NCI-H524 (cell line): ENCODE data around the gene NTPCR.

ENCODE experiments used
- DNase-seq, 2 experiments: peaks; one replicate each; lab custom pipeline; 2025; lab: John Stamatoyannopoulos, UW

NTPCR gene

GRCh38 chr1:232962761-232963745 is 12.6 kb downstream of the NTPCR start:
- DNase-seq, result no peak

- no peak for DNase-seq
Observed at GRCh38 chr1:232964601-232965000, 14.2 kb downstream of the NTPCR start.

- DNase-seq, result peak; percentile 57 to 83
Observed at GRCh38 chr1:232965124-232965911, 14.9 kb downstream of the NTPCR start.

- peak; percentile 66 to 78 for DNase-seq
Observed at GRCh38 chr1:232965912-232966217, 15.5 kb downstream of the NTPCR start.

- DNase-seq, result peak in 1 of 2 experiments; percentile 35
Observed at GRCh38 chr1:232966663-232967062, 16.3 kb downstream of the NTPCR start.

- DNase-seq, result peak in 1 of 2 experiments; percentile 13
Observed at GRCh38 chr1:232968391-232968790, 18.0 kb downstream of the NTPCR start.

- no peak for DNase-seq
Observed at GRCh38 chr1:232968965-232969364, 18.6 kb downstream of the NTPCR start.

- no peak for DNase-seq
Observed at GRCh38 chr1:232969799-232970198, 19.4 kb downstream of the NTPCR start.

GRCh38 chr1:232970508-232970907 is 20.1 kb downstream of the NTPCR start:
- no peak for DNase-seq

GRCh38 chr1:232973652-232974611 is 23.5 kb downstream of the NTPCR start:
- DNase-seq, result no peak

GRCh38 chr1:232974971-232975370 is 24.6 kb downstream of the NTPCR start:
- no peak for DNase-seq

GRCh38 chr1:232978091-232978634 is 27.8 kb downstream of the NTPCR start:
- no peak for DNase-seq

GRCh38 chr1:232978815-232979214 is 28.4 kb downstream of the NTPCR start:
- no peak for DNase-seq

GRCh38 chr1:232979558-232979957 is 29.1 kb downstream of the NTPCR start:
- DNase-seq, result no peak

GRCh38 chr1:232980355-232980978 is 30.1 kb downstream of the NTPCR start:
- no peak for DNase-seq

GRCh38 chr1:232980986-232981560 is 30.7 kb downstream of the NTPCR start:
- DNase-seq, result no peak

- DNase-seq, result no peak
Observed at GRCh38 chr1:232982238-232982944, 32.0 kb downstream of the NTPCR start.

GRCh38 chr1:232983375-232983774 is 33.0 kb downstream of the NTPCR start:
- DNase-seq, result no peak

GRCh38 chr1:232983817-232984567 is 33.6 kb downstream of the NTPCR start:
- DNase-seq, result no peak
